Thyroid gland (tissue), 4 donors: ENCODE data around the gene EHD4. TPM values are rescaled to one million over a fixed set of nuclear protein-coding genes. Genes with fewer than 3 reads are reported as not detected.

Experiments used
- DNase-seq, 2 donors: peaks; one replicate each; pipeline ENCODE4 v3.0.0-alpha.2; 2019
- H3K27ac ChIP-seq, 3 donors: fragments of 200-600 bp; sonication (generic); 1 replicate in 2 of 3; 2 replicates in 1 of 3; pipeline ENCODE4 v1.5.1; 2016 to 2019; ENCODE audit warnings: mild to moderate bottlenecking in 1 of 3, moderate library complexity in 1 of 3
- H3K27me3 ChIP-seq: fragments of 200-600 bp; sonication (generic); one replicate; pipeline ENCODE4 v1.5.1; 2019
- H3K36me3 ChIP-seq, 2 donors: fragments of 200-600 bp; sonication (generic); one replicate each; pipeline ENCODE4 v1.5.1; 2016 to 2019
- H3K4me1 ChIP-seq, 2 donors: fragments of 200-600 bp; sonication (generic); one replicate each; pipeline ENCODE4 v1.5.1; 2017 to 2019
- H3K4me3 ChIP-seq, 3 donors: fragments of 200-600 bp; sonication (generic); replicated peaks in 1 of 3; 1 replicate in 2 of 3; 2 replicates in 1 of 3; pipeline ENCODE4 v1.5.1; 2016; ENCODE audit warnings: mild to moderate bottlenecking in 1 of 3
- H3K9me3 ChIP-seq: fragments of 200-600 bp; sonication (generic); one replicate; pipeline ENCODE4 v1.5.1; 2017
- CTCF ChIP-seq, 6 experiments: fragments of 200-600 bp in 3 of 6; fragments of 450-650 bp in 3 of 6; sonication (generic) in 3 of 6; IDR thresholded peaks; one replicate each; pipeline ENCODE4 v1.5.1; 2016 to 2019; ENCODE audit warnings: antibody characterized with exemption in 6 of 6, mild to moderate bottlenecking in 2 of 6, inconsistent platforms in 1 of 6, moderate library complexity in 1 of 6
- POLR2A ChIP-seq, 2 donors: fragments of 450-650 bp; IDR thresholded peaks; one replicate each; pipeline ENCODE4 v1.6.1; 2017; ENCODE audit warnings: antibody characterized with exemption in 2 of 2, mild to moderate bottlenecking in 2 of 2, moderate library complexity in 1 of 2
- WGBS, 2 donors: methylation state at CpG; one replicate each; pipeline ENCODE4 v1.1.5; 2017; 5-methylcytosine and 5-hydroxymethylcytosine counted together
- intact Hi-C: fragments of 100-400 bp; cut with DNase I; formaldehyde crosslinking; loops from one replicate; pipeline ENCODE4 v1.15.1; 2023
- total RNA-seq, 4 donors: library from RNA; depleted of rRNA; stranded (reverse); fragments of >200 nt; gene quantifications; one replicate each; pipeline ENCODE4 v1.2.3, GENCODE V29; 2016

The EHD4 gene
- 10 to 100 TPM; 29.7 to 66.7 (median 37.9) TPM for total RNA-seq

GRCh38 chr15:41972253-41973242, at the start of gene EHD4:
Gene EHD4, minus strand, starts transcription at chr15:41972557. Its CDS starts 63 bp downstream, at chr15:41972494.
- no peaks in the 10 kb centered on the region for H3K27me3 ChIP-seq
- peak within 1 kb of the TSS; percentile 83 to 91 (median 91) for H3K4me3 ChIP-seq
- TF ChIP-seq POLR2A (IDR thresholded peaks at IDR 0.05) (peak; percentile 87 to 95), CTCF (IDR thresholded peaks at IDR 0.05) (peak in 3 of 6 experiments; percentile 41 to 46 (median 45))
- peaks cover 9 to 16% of the 10 kb centered on the region in 2 donors for H3K4me1 ChIP-seq
- intact Hi-C loops = no loop called here
- peak within 1 kb of the TSS; percentile 61 to 96 (median 83) for H3K27ac ChIP-seq
- DNase-seq = peak; percentile 99 to 100
- WGBS, 2 donors = 4 to 6% methylated on average over 18 to 34 of the region's 72 CpGs
- H3K36me3 ChIP-seq = no peaks in the 10 kb centered on the region
- H3K9me3 ChIP-seq = no peaks in the 10 kb centered on the region

- WGBS, 2 donors = 90 to 93% methylated on average over 2 to 5 of the region's 5 CpGs
- TF ChIP-seq CTCF (IDR thresholded peaks at IDR 0.05) (no peak), POLR2A (IDR thresholded peaks at IDR 0.05) (no peak)
- Histone ChIP-seq H3K36me3 (no peaks in the 10 kb centered on the region), H3K27ac (no peak overlapping the region), H3K9me3 (no peaks in the 10 kb centered on the region), H3K27me3 (no peaks in the 10 kb centered on the region), H3K4me3 (no peak overlapping the region), H3K4me1 (peaks cover 3 to 21% of the 10 kb centered on the region in 2 donors)
- DNase-seq = no peak
- intact Hi-C loops = no loop called here
These were observed 49.2 kb upstream of the EHD4 start for GRCh38 chr15:42021593-42021992.

- TF ChIP-seq CTCF (IDR thresholded peaks at IDR 0.05) (no peak), POLR2A (IDR thresholded peaks at IDR 0.05) (no peak)
- H3K9me3 ChIP-seq = no peaks in the 10 kb centered on the region
- peaks cover 3 to 24% of the 10 kb centered on the region in 2 donors for H3K4me1 ChIP-seq
- H3K27ac ChIP-seq = no peak within 1 kb of the TSS
- no peak within 1 kb of the TSS for H3K4me3 ChIP-seq
- no peak for DNase-seq
- whole genome bisulfite sequencing, 2 donors = 67 to 100% methylated on average over 3 to 4 of the region's 5 CpGs
- intact Hi-C loops = no loop called here
- no peaks in the 10 kb centered on the region for H3K36me3 ChIP-seq
- H3K27me3 ChIP-seq = no peaks in the 10 kb centered on the region
These were observed 48.4 kb upstream of the EHD4 start, which contains the start of gene PLA2G4E for GRCh38 chr15:42020713-42021273. Gene PLA2G4E, minus strand, starts transcription at chr15:42021042. Its CDS starts 12 bp downstream, at chr15:42021030.

GRCh38 chr15:42018306-42019224, 46.2 kb upstream of the EHD4 start:
- H3K4me3 ChIP-seq = no peak overlapping the region
- no peaks in the 10 kb centered on the region for H3K36me3 ChIP-seq
- H3K27ac ChIP-seq = no peak overlapping the region
- no peaks in the 10 kb centered on the region for H3K27me3 ChIP-seq
- peak; percentile 24 to 68 for DNase-seq
- TF ChIP-seq POLR2A (IDR thresholded peaks at IDR 0.05) (no peak), CTCF (IDR thresholded peaks at IDR 0.05) (no peak)
- H3K9me3 ChIP-seq = no peaks in the 10 kb centered on the region
- intact Hi-C loops = no loop called here
- H3K4me1 ChIP-seq = peaks cover 3 to 18% of the 10 kb centered on the region in 2 donors
- WGBS, 2 donors = 48 to 90% methylated on average over 2 to 6 of the region's 6 CpGs
